Measurements from ENCODE around the gene SNX19.
"Not testable (repeated sequence)": the region's sequence is repeated elsewhere in the genome, so short reads cannot be mapped to it uniquely, and the experiment has no call there.

SNX19 gene

DNA sequence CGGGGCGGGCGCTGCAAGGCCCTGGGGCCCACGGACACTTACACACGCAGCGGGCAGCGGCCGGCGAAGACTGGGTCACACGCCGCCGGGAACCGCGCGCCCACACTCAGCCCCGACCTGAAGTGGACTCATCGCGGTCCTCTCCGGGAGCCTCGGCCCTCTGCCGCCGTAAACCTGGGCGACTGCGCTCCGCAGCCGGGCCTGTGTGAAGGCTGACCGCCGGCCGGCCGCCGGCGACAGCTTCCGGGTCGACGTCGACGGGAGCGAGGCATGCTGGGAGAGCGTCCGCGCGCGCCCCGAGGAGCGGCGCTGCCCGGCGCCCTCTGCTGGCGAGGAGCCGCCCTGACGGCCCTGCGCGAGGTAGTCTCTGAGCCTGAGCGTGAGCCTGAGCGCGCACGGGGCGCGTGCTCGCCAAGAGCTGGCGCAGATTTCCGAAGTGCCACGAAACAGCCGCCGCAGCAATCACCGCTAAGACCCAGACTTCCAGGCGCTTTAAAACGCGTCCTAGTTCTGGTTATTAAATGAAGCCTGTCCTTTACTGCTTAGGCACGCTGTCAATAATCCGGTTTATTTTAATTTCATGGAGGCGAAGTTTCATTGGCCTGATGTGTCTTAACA is at the start of gene SNX19:
TSS of gene SNX19 (minus strand) at position 242 of the 618 bp plus-strand sequence. CDS start 540 bp downstream, outside the sequence.
- DNase-seq = peak; percentile 90

DNA sequence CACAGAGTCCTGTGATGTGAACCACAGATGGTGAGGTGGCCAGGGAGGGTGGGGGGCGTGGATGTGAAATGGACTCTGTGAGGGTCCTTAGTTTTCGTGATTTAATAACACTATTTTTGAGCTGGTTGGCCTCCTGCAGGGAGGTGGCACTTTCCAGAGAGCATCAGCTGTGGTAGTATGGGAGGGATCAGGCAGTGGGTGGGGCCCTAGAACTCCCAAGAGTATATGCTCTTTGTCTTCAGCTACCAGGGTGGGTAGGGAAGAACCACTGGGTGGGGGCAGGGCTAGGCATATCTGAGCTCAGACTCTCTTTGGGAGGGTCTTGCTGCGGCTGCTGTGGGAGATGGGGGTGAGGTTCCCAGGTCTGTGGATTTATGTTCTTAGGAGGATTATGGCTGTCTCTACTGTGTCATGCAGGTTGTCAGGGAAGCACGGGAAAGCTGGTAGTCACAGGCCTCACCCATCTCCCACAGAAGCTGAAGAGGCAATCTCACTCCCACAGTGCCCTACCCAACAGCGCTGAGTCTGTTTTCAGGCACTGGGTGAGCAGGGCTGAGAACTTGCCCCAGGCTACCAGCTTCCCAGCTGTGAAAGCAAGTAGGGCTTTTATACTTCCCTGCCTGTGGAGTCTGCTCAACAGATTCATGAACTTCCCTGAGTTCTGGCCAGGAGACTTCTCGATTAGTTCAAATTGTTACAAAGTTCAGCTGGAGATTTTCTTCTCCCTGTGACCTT is 47.9 kb upstream of the SNX19 start:
- no peak for DNase-seq

DNA sequence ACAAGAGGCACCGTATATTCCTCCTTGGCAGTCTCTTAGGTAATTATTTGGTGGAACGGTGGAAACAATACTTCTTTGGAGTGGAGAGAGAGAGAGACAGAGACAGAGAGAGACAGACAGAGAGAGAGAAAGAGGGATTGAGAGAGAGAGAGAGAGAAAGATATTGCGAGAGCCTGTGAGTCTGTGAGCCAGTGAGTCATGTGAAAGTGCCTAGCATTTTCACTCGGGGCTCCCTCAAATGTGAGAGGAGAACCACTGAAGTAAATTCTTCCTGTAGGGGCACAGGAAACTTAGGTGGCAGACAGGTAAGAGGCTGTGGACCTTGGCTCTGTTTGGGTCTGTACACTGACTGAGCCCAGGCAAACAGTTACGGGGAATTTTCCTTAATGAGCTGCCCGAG is 31.6 kb upstream of the SNX19 start:
- DNase-seq = no peak

DNA sequence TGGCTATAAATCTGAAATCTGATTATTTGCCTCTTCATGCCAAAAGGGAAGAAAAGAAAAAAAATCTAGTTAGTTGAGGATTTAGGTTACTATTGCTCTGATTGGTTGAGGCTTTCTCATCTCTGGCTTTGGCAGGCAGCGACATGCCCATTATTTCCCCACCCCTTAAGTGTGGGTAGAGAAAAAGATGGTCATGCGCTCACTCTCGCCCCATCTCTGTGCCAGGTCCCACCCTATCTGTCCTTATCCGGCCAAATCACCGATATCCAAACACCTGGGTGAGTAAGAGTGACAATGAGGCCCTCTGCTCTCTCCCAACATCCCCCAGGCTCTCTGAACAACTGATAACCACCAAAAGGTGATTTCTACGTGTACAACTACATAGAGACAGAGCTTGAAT is 31.2 kb upstream of the SNX19 start:
- no peak for DNase-seq

- no peak for DNase-seq
Measured at GRCh38 chr11:130947058-130947457, 30.8 kb upstream of the SNX19 start.

DNA sequence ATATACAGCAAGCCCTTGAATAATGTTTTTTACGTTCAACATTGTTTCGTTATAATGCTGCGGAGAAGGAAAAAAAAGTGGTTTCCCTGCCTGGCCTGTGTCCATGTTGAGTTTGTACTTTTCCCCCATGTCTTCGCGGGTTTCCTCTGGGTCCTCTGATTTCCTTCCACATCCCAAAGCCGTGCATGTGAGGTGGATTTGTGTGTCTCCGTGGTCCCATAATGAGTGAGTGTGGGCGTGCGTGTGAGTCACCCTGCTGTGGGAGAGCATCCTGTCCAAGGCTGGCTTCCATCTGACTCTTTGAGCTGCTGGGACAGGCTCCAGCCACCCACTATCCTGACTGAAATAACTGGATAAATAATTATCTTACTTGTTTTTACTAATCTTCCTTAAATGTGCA is 29.6 kb upstream of the SNX19 start:
- DNase-seq = peak; percentile 77

DNA sequence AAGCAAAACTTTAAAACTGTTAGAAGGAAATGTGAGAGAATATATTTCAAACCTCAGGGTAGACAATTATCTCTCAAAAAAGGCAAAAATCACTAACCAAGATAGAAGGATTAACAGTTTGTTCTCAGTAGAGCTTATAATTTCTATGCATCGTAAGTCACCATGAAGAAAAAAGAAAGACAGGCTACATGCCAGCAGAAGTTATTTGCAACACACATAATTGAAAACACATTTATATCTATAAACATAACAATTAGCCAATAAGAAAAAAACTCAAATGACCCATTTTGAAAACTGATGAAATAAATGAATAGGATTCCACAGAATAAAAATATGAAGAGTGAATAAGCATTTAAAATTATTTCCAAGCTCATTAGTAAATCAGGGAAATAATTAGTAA is 24.4 kb upstream of the SNX19 start:
- peak; percentile 50 for DNase-seq

GRCh38 chr11:130937051-130937450 is 20.8 kb upstream of the SNX19 start:
- peak; percentile 4 for DNase-seq

DNA sequence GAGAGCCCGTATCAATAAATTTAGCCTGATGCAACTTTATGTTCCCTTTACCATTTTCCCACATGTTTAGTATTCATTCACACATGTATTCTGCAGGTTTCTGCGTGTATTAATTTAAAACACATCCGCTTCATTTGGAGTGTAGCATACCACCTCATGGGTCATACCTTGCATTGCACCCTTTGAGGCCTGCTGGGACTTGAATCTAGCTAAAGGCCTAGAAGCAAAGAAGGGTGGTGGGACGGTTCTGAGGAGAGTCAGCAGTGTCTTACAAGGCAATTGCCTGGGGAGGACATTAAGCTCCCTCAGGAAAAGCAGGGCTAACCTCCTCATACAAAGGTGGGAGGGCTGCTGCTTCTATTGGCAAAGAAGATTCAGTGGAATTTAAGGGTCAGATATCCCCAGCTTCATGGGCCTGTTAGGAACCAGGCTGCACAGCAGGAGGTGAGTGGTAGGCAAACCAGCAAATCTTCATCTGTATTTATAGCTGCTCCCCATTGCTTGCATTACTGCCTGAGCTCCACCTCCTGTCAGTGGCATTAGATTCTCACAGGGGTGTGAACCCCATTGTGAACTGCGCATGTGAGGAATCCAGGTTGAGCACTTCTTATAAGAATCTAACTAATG is 15.9 kb upstream of the SNX19 start:
- no peak for DNase-seq

GRCh38 chr11:130924750-130925149 is 8.5 kb upstream of the SNX19 start:
- DNase-seq = no peak

GRCh38 chr11:130920612-130921011 is 4.3 kb upstream of the SNX19 start:
- DNase-seq = not testable (repeated sequence)

DNA sequence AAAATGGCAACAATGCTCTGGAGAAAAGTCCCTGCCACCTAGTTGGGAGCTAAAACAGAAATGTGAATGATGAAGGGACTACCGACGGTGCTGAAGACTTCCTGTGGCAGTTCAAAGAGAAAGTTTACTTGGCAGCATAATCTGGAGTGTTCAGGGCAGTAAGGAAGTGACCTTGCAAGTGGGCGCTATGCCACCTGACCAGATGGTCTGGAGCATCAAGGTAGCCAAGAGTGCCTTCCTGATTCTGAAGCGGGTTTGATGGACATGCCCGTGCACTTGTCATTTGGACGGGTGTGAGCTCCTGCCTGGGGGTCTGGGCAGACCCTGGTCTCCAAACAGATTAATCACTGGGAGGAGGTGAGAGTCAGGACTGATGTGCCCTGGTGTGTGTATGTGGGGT is 1.8 kb upstream of the SNX19 start:
- DNase-seq = no peak

DNA sequence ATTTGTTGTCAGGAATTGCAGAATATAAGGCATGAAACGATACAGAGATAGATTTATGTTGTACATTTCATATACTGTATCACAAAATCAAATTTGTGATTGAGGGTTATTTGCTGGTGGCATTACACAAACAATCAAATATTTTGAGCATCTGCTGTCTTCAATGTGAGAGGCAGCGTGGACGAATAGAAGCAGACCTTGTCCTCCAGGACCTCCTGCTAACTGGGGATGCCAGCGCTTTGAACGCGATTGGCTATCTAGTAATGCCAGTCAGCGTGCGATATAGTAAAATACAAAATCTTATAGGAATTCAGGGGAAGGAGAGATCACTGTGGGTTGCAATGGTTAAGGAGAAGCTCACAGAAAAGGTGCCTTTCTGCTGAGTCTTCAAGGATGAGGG is 631 bp upstream of the SNX19 start:
- no peak for DNase-seq

DNA sequence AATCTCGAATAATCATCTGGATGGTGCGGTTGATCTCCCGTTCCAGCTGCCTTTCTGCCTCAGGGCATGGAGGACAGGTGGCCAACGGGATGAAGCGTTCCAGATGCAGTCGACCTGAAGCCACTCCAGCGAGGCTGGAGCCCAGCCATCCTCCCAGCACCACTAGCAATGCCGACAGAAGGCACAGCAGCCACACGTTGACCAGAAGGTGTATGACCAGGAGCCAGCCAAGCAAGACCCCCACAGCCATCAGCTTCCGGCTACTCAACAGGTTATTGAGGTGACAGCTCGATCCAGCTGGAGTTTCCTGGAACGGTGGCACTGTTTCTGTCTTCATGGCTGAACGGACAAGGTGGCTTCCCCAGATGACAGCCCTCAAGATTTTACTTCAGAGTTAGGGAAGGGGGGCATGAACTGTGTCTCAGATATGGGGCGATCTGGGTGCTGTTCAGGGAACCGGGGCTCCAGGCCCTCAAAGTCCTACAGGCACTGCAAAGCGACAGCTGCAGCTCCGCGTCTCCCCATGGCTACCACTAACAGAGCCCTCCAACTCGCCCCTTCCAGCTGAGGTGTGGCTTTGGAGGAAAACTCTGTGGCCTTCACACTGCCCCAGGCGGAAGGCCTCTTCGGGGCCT is 559 bp downstream of the SNX19 start:
- DNase-seq = no peak

DNA sequence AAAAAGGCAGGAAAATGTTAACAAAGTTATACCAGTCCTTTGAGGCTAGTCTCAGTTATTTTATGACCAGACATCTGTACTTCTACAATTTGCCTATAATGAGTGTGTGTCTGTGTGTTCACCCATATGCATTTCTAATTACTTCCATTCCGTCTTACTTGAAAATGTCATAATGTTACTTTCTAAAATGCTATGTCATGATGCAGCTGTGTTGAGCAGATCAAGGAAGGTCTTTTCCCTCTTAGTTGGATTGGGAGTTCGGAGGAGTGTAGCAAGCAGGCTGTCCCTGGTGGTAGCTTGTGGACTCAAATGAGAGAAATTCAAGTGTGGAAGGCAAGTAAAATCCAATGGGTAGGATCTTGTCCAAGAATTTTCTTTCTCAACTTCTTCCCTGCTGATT is 3.0 kb downstream of the SNX19 start:
- DNase-seq = no peak

DNA sequence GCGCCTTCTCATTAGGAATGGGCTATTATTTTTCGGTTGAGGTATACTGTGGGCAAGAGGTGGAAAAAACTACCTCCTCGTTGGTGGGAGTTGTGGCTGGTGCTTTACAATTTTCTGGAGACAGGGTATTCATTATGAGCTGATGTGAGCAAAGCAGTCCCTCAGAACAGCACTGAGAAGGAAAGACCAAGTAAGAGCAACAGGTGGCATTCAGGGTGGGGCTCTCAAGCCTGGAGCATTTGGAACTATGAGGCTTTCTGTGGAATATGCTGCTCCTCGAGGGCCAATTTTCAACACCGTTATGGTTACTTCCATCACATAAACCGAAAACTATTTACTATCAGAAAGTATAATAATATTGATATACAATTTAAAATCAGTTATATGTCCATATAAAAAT is 3.7 kb downstream of the SNX19 start:
- DNase-seq = no peak

DNA sequence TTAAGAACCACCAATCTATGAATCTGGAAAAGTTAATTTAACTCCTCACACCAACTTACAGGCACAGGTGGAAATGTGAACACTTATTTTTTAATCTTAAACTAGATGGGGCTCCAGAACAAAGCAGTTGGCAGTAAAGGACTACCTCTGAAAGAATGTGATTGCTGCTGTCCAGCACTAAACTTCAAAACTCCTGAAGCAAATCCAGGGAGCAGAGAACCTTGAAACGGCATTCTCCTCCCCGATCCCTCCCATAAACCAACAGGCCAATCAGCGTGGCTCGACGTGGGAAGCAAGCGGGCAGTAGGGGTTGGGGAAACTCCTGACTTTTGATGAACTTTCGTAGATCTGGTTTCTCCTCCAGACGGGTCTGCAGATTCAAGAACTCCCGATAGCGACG is 5.0 kb downstream of the SNX19 start:
- no peak for DNase-seq

DNA sequence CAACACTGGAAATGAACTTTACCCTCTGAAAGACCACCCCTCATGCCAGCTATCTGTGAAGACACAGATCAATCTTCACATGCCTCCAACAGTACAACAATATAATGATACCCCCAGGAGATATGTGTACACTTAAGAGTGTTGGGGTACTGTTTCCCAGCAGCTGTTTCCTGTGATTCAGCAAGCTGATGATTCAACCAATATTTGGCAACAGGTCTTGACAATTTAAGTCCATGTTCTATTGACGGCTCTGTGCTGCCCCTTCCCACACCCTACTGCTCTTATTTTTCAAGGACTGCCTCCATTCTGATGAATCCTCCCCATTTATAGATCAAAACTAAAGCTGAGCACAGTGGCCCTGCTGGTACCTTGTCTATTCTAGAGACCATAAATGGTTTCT is 6.6 kb downstream of the SNX19 start:
- peak; percentile 51 for DNase-seq

DNA sequence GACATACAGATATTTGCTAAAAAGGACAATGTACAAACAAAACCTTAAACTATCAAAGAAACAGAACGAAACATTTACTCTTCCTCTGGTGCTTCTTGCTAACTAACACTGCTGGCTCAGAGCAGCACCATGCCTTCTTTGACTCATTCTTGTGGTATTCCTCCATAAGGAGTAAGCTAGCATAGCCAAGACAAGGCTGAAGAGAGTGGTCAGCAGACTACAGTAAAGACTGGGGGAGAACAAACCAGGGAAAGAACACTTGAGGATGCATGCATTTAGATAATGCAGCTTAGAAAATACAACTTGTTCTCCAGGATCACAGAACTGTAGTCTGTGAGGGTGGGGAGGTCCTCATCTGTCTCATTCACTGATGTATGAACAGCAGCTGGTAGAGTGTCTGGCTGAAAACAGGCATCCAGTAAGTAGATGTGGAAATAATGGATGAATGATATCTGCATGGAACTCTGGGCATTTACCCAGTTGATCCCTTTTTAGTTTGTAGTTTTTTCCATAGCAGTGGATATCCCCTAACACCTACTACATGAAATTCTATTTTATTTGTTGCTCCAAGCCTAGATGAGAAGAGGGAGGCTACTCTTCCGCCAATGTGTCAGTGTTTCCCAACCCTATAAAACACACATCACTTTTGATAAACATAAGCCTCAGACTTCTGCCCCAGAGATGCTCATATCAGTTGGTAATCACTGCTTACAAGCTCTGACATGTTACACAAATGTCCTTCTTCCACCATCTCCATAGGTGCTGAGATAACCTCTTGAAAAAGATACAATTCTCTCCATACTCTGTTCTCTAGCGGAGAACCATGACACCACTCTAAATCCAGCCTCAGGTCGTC is 7.3 kb downstream of the SNX19 start:
- peak; percentile 75 for DNase-seq

DNA sequence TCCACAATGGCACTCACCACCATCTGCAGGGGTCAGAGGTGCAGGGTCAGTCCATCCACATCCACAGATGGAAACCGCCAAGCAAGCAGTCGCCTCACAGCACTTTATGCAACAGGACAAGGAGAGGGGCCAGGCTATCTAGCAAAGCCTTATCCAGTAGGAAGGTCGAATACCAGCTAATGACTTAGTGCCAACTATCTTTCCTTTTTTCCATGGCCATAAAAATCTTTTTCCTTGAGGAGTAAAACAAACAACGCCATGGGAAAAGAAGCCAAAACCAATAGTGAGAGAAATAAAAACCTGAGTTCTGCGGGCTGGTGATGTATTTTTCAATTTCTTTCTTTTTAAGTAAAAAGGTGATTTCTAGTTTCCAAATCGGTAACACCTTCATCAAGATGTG is 8.2 kb downstream of the SNX19 start:
- no peak for DNase-seq

- DNase-seq = no peak
Measured at GRCh38 chr11:130907229-130907628, 9.1 kb downstream of the SNX19 start.

DNA sequence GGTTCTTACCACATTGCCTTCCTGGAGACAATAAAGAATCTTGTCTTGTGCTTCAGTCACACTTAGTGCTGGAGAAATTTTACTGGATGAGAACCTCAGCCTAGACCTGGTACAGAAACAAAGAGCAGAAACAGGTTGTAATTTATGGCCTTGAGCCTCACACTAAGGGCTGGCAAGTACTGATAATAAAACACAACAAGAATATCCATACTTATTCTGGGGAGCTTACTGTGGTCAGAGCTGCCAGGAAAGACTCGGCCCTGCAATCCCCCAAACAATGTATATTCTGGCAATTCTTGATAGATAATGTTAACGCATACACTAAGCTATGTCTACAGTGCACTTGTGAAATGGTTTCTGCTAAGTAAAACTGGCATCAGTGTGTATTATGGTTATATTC is 9.7 kb downstream of the SNX19 start:
- no peak for DNase-seq

GRCh38 chr11:130905512-130905911 is 10.8 kb downstream of the SNX19 start:
- no peak for DNase-seq

Measured in fibroblast of skin of right quadriceps (primary cell).